AG04450 (cell line): ENCODE results near the gene ZNF18. TPM values are rescaled to one million over a fixed set of nuclear protein-coding genes. Genes with fewer than 3 reads are reported as not detected.

Experiments
- CTCF ChIA-PET: fragments of 300-600, 350-600 bp; formaldehyde crosslinking; extraction: SDS; loops from one replicate; lab custom pipeline; 2022; ENCODE audit warnings: antibody characterized with exemption, inconsistent platforms; lab: Charles Lee
- POLR2A ChIA-PET: fragments of 350-600 bp; formaldehyde crosslinking; extraction: SDS; loops from one replicate; lab custom pipeline; 2021; ENCODE audit warnings: antibody characterized with exemption, inconsistent platforms; lab: Yijun Ruan, JAX
- DNase-seq: peaks from one replicate; pipeline ENCODE4 v3.0.0-alpha.2; 2011; ENCODE audit warnings: low read depth, low spot score
- H3K27ac ChIP-seq: one replicate; pipeline ENCODE4 v1.5.1; 2012; ENCODE audit warnings: low read depth, low read length, control low read depth
- H3K27me3 ChIP-seq: one replicate; pipeline ENCODE4 v1.6.0; 2012; ENCODE audit warnings: low read length; ENCODE audit not compliant: control insufficient read depth, insufficient read depth
- H3K4me3 ChIP-seq: 2 replicates; pipeline ENCODE4 v1.5.1; 2011; ENCODE audit warnings: mild to moderate bottlenecking, low read depth, low read length, control low read depth
- H3K9me3 ChIP-seq: 2 replicates; pipeline ENCODE4 v1.5.1; 2012; ENCODE audit warnings: low read length; ENCODE audit not compliant: control insufficient read depth, insufficient read depth
- polyA plus RNA-seq: library from polyadenylated mRNA; depleted of rRNA; stranded (reverse); fragments of >200 nt; gene quantifications from 2 replicates; pipeline ENCODE4 v1.2.3, GENCODE V29; 2011
- TF ChIP-seq, protein P1 (sequence below): IDR thresholded peaks from 2 replicates; pipeline ENCODE4 v1.5.1; 2011; ENCODE audit warnings: low read depth, low read length, control low read depth, inconsistent platforms

Gene ZNF18
- polyA plus RNA-seq, 1 experiment = 8.2 TPM

DNA sequence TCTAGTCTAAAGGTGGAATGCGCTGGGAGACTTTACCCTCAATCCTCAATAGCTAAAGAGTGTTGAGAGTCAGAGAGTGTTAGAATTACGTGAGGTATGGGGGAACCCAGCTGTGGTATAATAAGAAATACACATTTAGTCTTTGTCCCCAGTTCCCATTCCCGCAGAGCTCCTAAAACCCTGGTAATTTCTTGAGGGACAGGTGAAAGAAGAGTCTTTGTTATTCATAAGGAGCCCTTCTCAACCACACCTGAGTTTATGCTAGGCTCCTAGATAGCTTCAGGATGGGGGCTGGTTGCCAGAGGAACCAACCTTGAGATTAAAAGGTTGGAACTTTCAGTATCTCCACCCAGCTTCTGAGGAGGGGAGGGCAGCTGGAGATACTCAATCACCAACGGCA lies 5.8 kb downstream of the ZNF18 start:
- H3K9me3 ChIP-seq = no peaks in the 10 kb centered on the region
- H3K27ac ChIP-seq = no peak overlapping the region
- H3K4me3 ChIP-seq = no peak overlapping the region
- TF ChIP-seq, protein P1, sequence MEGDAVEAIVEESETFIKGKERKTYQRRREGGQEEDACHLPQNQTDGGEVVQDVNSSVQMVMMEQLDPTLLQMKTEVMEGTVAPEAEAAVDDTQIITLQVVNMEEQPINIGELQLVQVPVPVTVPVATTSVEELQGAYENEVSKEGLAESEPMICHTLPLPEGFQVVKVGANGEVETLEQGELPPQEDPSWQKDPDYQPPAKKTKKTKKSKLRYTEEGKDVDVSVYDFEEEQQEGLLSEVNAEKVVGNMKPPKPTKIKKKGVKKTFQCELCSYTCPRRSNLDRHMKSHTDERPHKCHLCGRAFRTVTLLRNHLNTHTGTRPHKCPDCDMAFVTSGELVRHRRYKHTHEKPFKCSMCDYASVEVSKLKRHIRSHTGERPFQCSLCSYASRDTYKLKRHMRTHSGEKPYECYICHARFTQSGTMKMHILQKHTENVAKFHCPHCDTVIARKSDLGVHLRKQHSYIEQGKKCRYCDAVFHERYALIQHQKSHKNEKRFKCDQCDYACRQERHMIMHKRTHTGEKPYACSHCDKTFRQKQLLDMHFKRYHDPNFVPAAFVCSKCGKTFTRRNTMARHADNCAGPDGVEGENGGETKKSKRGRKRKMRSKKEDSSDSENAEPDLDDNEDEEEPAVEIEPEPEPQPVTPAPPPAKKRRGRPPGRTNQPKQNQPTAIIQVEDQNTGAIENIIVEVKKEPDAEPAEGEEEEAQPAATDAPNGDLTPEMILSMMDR = no peak
- H3K27me3 ChIP-seq = no peaks in the 10 kb centered on the region
- POLR2A ChIA-PET = no interaction called here
- CTCF ChIA-PET = interaction anchor here (0.7 kb wide), 1 partner anchor 1360 kb away, joined by 3 read pairs; no protein-coding TSS in a partner anchor
- DNase-seq = no peak

DNA sequence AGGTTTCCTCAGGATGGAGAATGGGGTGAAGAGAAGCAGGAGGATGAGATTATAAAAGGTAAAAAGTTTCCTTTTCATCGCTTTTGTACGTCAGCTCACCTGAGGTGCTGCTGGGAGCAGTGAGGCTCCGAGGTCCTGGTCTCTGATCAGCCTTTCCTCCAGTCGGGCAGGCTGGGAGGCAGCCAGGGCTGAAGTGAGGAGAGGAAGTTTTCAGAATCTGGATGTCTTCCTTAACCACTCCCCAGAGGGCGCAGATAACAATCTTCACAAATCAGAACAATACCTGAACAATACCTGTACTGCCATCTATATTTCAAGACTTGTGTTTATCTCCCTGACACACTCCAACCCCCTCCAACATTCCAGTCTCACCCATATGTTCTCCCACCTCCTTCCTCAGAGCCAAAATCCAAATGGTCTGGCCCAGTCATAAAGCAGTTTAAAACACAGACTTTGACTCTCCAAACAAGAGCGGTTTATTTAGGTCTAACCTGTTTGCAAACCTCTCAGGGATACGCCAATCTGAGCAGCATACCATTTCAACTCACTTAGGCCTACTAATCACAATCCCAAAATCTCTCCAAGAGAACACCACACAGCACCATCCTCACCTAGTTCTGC lies 6.8 kb downstream of the ZNF18 start:
- ChIA-PET CTCF (interaction anchor here (0.7 kb wide), 1 partner anchor 1359 kb away, joined by 3 read pairs; no protein-coding TSS in a partner anchor), POLR2A (interaction anchor here (0.5 kb wide), 1 partner anchor 76 kb away, joined by 3 read pairs; no protein-coding TSS in a partner anchor)
- no peak for DNase-seq
- TF ChIP-seq, protein P1 = no peak
- H3K4me3 ChIP-seq = no peak overlapping the region
- H3K27ac ChIP-seq = no peak overlapping the region
- H3K9me3 ChIP-seq = no peaks in the 10 kb centered on the region
- no peaks in the 10 kb centered on the region for H3K27me3 ChIP-seq

DNA sequence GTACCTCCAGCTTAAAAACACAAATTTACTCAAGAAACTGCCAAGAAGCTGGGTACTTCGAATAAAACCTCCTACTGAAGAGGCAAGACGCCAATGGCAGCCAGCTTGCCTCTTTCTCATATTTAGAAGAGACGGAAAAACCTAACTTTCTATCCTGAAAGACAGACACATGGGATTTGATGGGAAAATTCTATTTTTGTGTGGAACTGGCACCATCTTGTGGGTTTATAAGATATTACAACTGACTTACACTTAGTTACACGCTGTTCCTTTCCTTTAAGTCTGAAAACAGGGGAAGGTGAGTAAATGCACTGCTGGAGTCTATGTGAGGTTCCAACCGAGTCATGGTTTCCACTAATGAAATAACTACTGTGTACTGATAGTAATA lies 10.3 kb downstream of the ZNF18 start:
- TF ChIP-seq, protein P1 = peak; percentile 61
- ChIA-PET POLR2A (no interaction called here), CTCF (interaction anchor here (0.6 to 2.3 kb wide), 17 partner anchors 9 to 1341 kb away, joined by 3 to 28 read pairs (median 4); partner anchors contain the start of gene TMEM220)
- no peak overlapping the region for H3K27ac ChIP-seq
- H3K27me3 ChIP-seq = no peaks in the 10 kb centered on the region
- DNase-seq = peak; percentile 13
- no peak overlapping the region for H3K4me3 ChIP-seq
- H3K9me3 ChIP-seq = no peaks in the 10 kb centered on the region

DNA sequence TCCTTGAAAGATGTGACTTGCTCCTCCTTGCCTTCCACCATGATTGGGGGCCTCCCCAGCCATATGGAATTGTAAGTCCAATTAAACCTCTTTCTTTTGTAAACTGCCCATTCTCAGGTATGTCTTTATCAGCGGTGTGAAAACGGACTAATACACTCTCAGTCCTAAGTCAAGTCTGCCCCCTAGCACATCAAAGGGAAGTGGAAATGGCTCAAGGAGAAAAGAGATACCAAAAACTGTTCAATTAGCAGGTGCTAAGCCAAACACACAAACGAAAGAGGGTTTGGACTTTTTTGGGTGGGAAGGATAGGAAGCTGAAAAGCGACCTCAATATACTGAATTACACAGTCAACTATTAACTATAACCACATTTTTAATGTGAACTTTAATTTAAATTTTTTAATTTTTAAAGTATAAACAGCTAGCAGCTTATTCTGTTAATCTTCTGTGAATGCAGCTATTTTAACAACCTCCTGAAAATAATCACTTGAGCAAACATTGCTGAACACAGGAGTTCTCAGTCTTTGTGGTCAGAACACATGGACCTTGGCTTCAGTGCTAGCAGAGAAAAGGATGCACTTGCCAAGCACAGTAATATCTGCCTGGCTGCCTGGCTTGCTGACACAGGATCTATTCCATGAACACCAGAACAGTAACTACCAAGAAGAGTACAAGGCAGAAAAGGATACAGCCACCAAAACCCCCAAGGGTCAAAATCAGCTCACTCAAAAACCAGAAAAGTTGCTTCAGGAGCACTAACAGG lies 10.9 kb downstream of the ZNF18 start:
- no peak for DNase-seq
- ChIA-PET CTCF (interaction anchor here (0.6 to 2.3 kb wide), 18 partner anchors 9 to 1340 kb away, joined by 3 to 28 read pairs (median 4); partner anchors contain the start of gene TMEM220), POLR2A (no interaction called here)
- no peaks in the 10 kb centered on the region for H3K9me3 ChIP-seq
- TF ChIP-seq, protein P1 = no peak
- H3K4me3 ChIP-seq = no peak overlapping the region
- no peak overlapping the region for H3K27ac ChIP-seq
- H3K27me3 ChIP-seq = no peaks in the 10 kb centered on the region
